A549 (cell line): ENCODE measurements around the gene TSPAN15. TPM values are rescaled to one million over a fixed set of nuclear protein-coding genes. Genes with fewer than 3 reads are reported as not detected.

ENCODE experiments used
- ATAC-seq, 2 experiments: fragments of 200-7000 bp in 1 of 2; fragments of >200 bp in 1 of 2; cut with Nextera tagmentation in 1 of 2; cut with Tn5 transposase in 1 of 2; 3 replicates each; pipeline versions ENCODE4 v1.8.0 to v1.9.1; 2018 to 2020; ENCODE audit warnings: mild to moderate bottlenecking in 1 of 2, moderate library complexity in 1 of 2
- CTCF ChIA-PET: fragments of 300-600 bp; sonication (Branson Sonifier 250); formaldehyde crosslinking; extraction: SDS; loops from one replicate; lab custom pipeline; 2021; ENCODE audit warnings: antibody characterized with exemption, inconsistent platforms; lab: Yijun Ruan, JAX
- POLR2A ChIA-PET: fragments of 350-600 bp; formaldehyde crosslinking; extraction: SDS; loops from one replicate; lab custom pipeline; 2021; ENCODE audit warnings: antibody characterized with exemption, inconsistent platforms; lab: Yijun Ruan, JAX
- DNase-seq, 2 experiments: peaks; one replicate each; pipeline versions ENCODE4 v3.0.0 to v3.0.0-alpha.2; 2011 to 2016; ENCODE audit warnings: low read depth in 1 of 2, low spot score in 1 of 2
- FAIRE-seq: peaks from 2 replicates; lab custom pipeline; 2011; peaks lifted over from hg19 to GRCh38; lab: Jason Lieb, UNC
- H3K27ac ChIP-seq, 2 experiments: fragments of >200 bp; sonication (Bioruptor Twin); formaldehyde crosslinking; 3 replicates each; pipeline ENCODE4 v1.5.1; 2016 to 2017
- H3K4me1 ChIP-seq: fragments of >200 bp; sonication (Bioruptor Twin); formaldehyde crosslinking; 3 replicates; pipeline ENCODE4 v1.6.1; 2016
- H3K4me2 ChIP-seq: fragments of >200 bp; sonication (Bioruptor Twin); formaldehyde crosslinking; 3 replicates; pipeline ENCODE4 v1.6.1; 2016
- H3K4me3 ChIP-seq: fragments of >200 bp; sonication (Bioruptor Twin); formaldehyde crosslinking; 3 replicates; pipeline ENCODE4 v1.5.1; 2016
- H3K9me3 ChIP-seq: fragments of >200 bp; sonication (Bioruptor Twin); formaldehyde crosslinking; 3 replicates; pipeline ENCODE4 v1.6.1; 2016
- CEBPB ChIP-seq, 2 experiments: fragments of >200 bp in 1 of 2; sonication (Bioruptor Twin) in 1 of 2; formaldehyde crosslinking in 1 of 2; IDR thresholded peaks; 2 replicates each; pipeline ENCODE4 v1.6.1; 2012 to 2016
- EHMT2 ChIP-seq: fragments of 200-600 bp; sonication (generic); IDR thresholded peaks from 2 replicates; pipeline ENCODE4 v1.6.1; 2016; ENCODE audit warnings: antibody characterized with exemption, low read depth, mild to moderate bottlenecking, moderate library complexity
- ESRRA ChIP-seq: fragments of 150-350 bp; IDR thresholded peaks from 2 replicates; pipeline ENCODE4 v1.6.1; 2014; ENCODE audit warnings: mild to moderate bottlenecking, low read length, borderline replicate concordance
- FOSL2 ChIP-seq, 2 experiments: fragments of 450-650 bp in 1 of 2; fragments of >200 bp in 1 of 2; sonication (Bioruptor Twin) in 1 of 2; formaldehyde crosslinking; IDR thresholded peaks; 2 replicates each; pipeline versions ENCODE4 v1.5.0 to v1.6.1; 2016 to 2020; ENCODE audit warnings: mild to moderate bottlenecking in 1 of 2, moderate library complexity in 1 of 2
- GATA3 ChIP-seq: IDR thresholded peaks from 2 replicates; pipeline ENCODE4 v1.6.1; 2012; ENCODE audit warnings: borderline replicate concordance
- HDAC2 ChIP-seq: fragments of 200-600 bp; sonication (generic); IDR thresholded peaks from 2 replicates; pipeline ENCODE4 v1.6.1; 2016
- JUN ChIP-seq, 2 experiments: fragments of >200 bp; sonication (Bioruptor Twin); formaldehyde crosslinking; IDR thresholded peaks; 2 replicates in 1 of 2; 3 replicates in 1 of 2; pipeline ENCODE4 v1.6.1; 2016 to 2017
- NFE2L2 ChIP-seq: fragments of 150-350 bp; conservative IDR thresholded peaks from 2 replicates; pipeline ENCODE4 v1.6.1; 2014; ENCODE audit warnings: low read length
- NPAS2 ChIP-seq: fragments of 250-450 bp; sonication (Bioruptor Pico); IDR thresholded peaks from 2 replicates; pipeline ENCODE4 v1.8.0; 2022; ENCODE audit warnings: mild to moderate bottlenecking, moderate library complexity, borderline replicate concordance
- POLR2AphosphoS2 ChIP-seq: conservative IDR thresholded peaks from 2 replicates; pipeline ENCODE4 v1.6.1; 2012; ENCODE audit warnings: low read length, improper control_type of control experiment, inconsistent platforms
- RAD21 ChIP-seq, 2 experiments: fragments of >200 bp in 1 of 2; sonication (Bioruptor Twin) in 1 of 2; formaldehyde crosslinking in 1 of 2; IDR thresholded peaks in 1 of 2; conservative IDR thresholded peaks in 1 of 2; 2 replicates in 1 of 2; 3 replicates in 1 of 2; pipeline ENCODE4 v1.6.1; 2012 to 2018; ENCODE audit warnings: inconsistent platforms in 1 of 2
- RARB ChIP-seq: fragments of 250-450 bp; sonication (Bioruptor Pico); IDR thresholded peaks from 2 replicates; pipeline ENCODE4 v1.8.0; 2021; ENCODE audit warnings: mild to moderate bottlenecking, moderate library complexity
- SMC3 ChIP-seq: fragments of >200 bp; sonication (Bioruptor Twin); formaldehyde crosslinking; IDR thresholded peaks from 3 replicates; pipeline ENCODE4 v1.6.1; 2018; ENCODE audit warnings: inconsistent platforms
- SREBF2 ChIP-seq: fragments of 450-650 bp; IDR thresholded peaks from 2 replicates; pipeline ENCODE4 v1.6.1; 2014; ENCODE audit warnings: mild to moderate bottlenecking, moderate library complexity
- TFCP2L1 ChIP-seq: fragments of 250-450 bp; sonication (Bioruptor Pico); IDR thresholded peaks from 2 replicates; pipeline ENCODE4 v1.5.0; 2021; ENCODE audit warnings: mild to moderate bottlenecking
- ZFP36 ChIP-seq: fragments of 450-650 bp; IDR thresholded peaks from 2 replicates; pipeline ENCODE4 v1.6.1; 2014; ENCODE audit warnings: borderline replicate concordance; ENCODE audit not compliant: partially characterized antibody
- ZSCAN20 ChIP-seq: fragments of 250-450 bp; sonication (Bioruptor Pico); IDR thresholded peaks from 2 replicates; pipeline ENCODE4 v1.8.0; 2022; ENCODE audit warnings: mild to moderate bottlenecking, moderate library complexity
- WGBS: methylation state at CpG from one replicate; pipeline ENCODE4 v1.1.6; 2017; ENCODE audit errors: missing lambda C conversion rate; 5-methylcytosine and 5-hydroxymethylcytosine counted together
- polyA plus RNA-seq, 4 experiments: library from polyadenylated mRNA; depleted of rRNA in 3 of 4; stranded (reverse); fragments of >200 nt; fragmentation: RNase III in 1 of 4; extraction: RNeasy Plus Mini Kit Qiagen cat#74134 plus additional on column Dnase treatment in 1 of 4; gene quantifications; 2 replicates in 3 of 4; 3 replicates in 1 of 4; pipeline ENCODE4 v1.2.3, GENCODE V29; 2011 to 2017
- TF ChIP-seq, protein P1 (sequence below): IDR thresholded peaks from 2 replicates; pipeline ENCODE4 v1.6.1; 2012; ENCODE audit warnings: low read depth, borderline replicate concordance
- TF ChIP-seq, protein P2 (sequence below): fragments of >200 bp; sonication (Bioruptor Twin); formaldehyde crosslinking; IDR thresholded peaks from 3 replicates; pipeline ENCODE4 v1.5.1; 2016

The TSPAN15 gene
- polyA plus RNA-seq, 2 of the 4 experiments (the other 2 are of a cell fraction): 49.3 to 89.6 TPM

DNA sequence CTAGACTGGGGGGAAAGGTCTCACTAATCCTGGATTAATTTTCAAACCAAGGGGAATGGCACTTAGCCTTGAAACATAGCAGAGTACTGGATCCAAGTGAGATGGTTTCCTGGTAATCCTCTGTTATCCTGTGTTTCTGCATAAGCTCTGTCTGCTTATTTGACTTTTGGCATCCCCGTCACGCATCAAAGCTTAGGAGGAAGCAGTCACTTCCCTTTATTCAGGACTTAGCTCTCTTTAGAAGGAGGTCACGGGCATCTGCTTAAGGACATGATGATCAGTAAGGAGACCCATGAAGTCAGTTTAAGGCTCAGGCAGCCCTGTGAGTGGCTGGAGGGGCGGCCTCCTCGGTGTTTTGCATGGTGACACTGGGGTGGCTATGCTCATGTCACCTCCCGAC is 30.0 kb downstream of the TSPAN15 start:
- FAIRE-seq (no peak), DNase-seq (no peak), ATAC-seq (no peak)
- POLR2A ChIA-PET: no interaction called here
- TF ChIP-seq JUN (IDR thresholded peaks at IDR 0.05) (no peak), SREBF2 (no peak), HDAC2 (no peak), ZFP36 (no peak), FOSL2 (IDR thresholded peaks at IDR 0.05) (no peak), FOSL2 (CRISPR knock-in tag; IDR thresholded peaks at IDR 0.05) (no peak), EHMT2 (no peak)
- H3K4me3 ChIP-seq: no peak overlapping the region
- H3K27ac ChIP-seq: no peak overlapping the region
- peaks cover 15% of the 10 kb centered on the region; the same call in 2 of the 3 replicates for H3K4me1 ChIP-seq
- 97% methylated on average over 6 of the region's 6 CpGs for WGBS
- no peak overlapping the region for H3K4me2 ChIP-seq
- CTCF ChIA-PET: interaction anchor here (0.9 to 1.2 kb wide), 2 partner anchors 13 to 68 kb away, joined by 3 to 4 read pairs; no protein-coding TSS in a partner anchor
- no peaks in the 10 kb centered on the region for H3K9me3 ChIP-seq

DNA sequence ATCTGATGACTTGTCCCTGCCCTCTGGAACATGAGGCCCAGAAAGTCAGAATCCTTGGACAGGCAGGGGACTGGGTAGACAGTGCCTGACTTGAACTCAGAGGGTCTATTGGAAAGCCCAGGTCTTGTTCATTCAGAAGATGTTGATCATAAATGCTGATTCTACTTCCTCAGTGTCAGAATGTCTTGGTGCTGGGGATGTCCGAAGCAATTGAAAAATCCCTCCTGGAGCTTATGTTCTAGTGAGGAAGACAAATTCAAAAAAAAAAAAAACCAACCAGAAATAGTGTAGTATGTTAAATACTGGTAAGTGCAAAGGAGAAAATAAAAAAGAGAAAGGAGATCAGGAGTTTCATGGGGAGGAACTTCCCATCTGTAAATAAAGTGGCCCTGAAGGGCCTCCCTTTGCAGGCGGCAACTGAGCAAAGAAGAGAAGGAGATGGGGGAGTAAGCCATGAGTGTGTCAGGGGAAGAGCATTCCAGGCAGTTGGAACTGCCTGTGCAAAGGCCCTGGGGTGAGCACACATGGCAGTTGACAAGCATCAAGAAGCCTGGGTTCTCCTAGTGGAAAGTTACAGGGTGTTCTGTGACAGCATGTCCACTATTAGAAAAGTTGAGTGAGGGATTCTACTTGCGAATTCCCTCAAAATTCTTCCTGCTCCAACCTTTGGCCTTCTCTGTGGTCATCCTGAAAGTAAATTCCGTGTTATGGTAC is 30.7 kb downstream of the TSPAN15 start:
- TF ChIP-seq TFCP2L1 (no peak), POLR2AphosphoS2 (no peak), ZSCAN20 (no peak), NFE2L2 (no peak), SREBF2 (no peak), ESRRA (no peak), SMC3 (no peak), RARB (no peak), CEBPB (IDR thresholded peaks at IDR 0.05) (no peak)
- POLR2A ChIA-PET: no interaction called here
- WGBS: 96% methylated on average over 4 of the region's 4 CpGs
- peaks cover 15% of the 10 kb centered on the region; the same call in 2 of the 3 replicates for H3K4me1 ChIP-seq
- CTCF ChIA-PET: interaction anchor here (0.9 to 1.2 kb wide), 2 partner anchors 12 to 69 kb away, joined by 3 to 4 read pairs; no protein-coding TSS in a partner anchor
- no peak overlapping the region for H3K4me3 ChIP-seq
- no peak overlapping the region for H3K4me2 ChIP-seq
- ATAC-seq (no peak), FAIRE-seq (no peak), DNase-seq (no peak)
- no peak overlapping the region for H3K27ac ChIP-seq
- no peaks in the 10 kb centered on the region for H3K9me3 ChIP-seq

DNA sequence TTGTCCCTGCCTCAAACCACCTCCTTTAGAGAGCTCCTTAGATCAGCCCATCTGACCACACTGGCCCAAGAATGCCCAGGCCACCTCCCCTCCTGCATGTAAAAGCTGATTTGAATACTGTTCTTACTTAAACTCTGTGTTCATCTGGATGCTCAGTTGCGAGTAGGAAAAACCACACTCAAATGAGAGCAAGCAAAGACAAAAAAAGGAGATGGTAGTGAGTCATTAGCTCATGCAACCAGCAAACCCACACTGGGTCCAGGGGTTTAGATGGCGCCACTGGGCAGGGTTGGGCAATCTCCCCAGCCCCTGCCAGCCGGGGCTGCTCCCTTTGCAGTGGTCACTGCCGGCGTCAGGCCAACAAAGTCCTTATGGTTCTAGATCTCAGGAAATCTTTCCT is 32.7 kb downstream of the TSPAN15 start:
- 94% methylated on average over 3 of the region's 5 CpGs for WGBS
- no peak for ATAC-seq
- ChIA-PET CTCF (interaction anchor here (1.0 to 4.6 kb wide), 10 partner anchors 9 to 247 kb away, joined by 3 to 25 read pairs (median 5); no protein-coding TSS in a partner anchor), POLR2A (no interaction called here)
- TF ChIP-seq, protein P1, sequence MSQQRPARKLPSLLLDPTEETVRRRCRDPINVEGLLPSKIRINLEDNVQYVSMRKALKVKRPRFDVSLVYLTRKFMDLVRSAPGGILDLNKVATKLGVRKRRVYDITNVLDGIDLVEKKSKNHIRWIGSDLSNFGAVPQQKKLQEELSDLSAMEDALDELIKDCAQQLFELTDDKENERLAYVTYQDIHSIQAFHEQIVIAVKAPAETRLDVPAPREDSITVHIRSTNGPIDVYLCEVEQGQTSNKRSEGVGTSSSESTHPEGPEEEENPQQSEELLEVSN: no peak
- no peak for TF ChIP-seq HDAC2
- no peak for TF ChIP-seq GATA3
- TF ChIP-seq NPAS2 (CRISPR knock-in tag): no peak
- no peaks in the 10 kb centered on the region for H3K9me3 ChIP-seq
- no peak for FAIRE-seq
- H3K4me1 ChIP-seq: peaks cover 13% of the 10 kb centered on the region; the same call in 2 of the 3 replicates
- no peak for DNase-seq
- H3K27ac ChIP-seq: peak overlapping the region in 1 of 2 experiments; percentile 6; a peak in 1 of 6 replicates
- no peak overlapping the region for H3K4me3 ChIP-seq
- no peak overlapping the region for H3K4me2 ChIP-seq

DNA sequence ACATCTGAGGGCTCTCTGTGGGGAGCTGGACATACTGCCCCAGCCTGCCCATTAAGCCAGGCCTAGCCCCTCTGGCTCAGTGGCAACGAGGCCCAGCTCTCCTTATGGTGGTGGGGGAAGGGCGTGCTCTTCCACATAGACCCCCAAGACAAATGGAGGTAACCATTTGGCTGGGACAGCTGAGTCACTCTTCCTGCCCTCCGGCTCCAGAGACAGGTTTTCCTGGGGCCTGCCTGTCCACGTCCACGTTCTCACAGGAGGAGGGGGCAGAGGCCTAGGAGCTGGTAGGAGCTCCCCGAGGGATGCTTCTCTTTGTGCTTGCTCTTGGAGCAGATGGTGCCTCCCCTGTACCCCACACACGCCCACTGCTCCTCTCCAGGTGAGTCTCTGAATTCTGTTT is 33.5 kb downstream of the TSPAN15 start:
- no peak overlapping the region for H3K4me2 ChIP-seq

More for the DNA sequence above, 33.5 kb downstream of the TSPAN15 start:
- no peak overlapping the region for H3K4me3 ChIP-seq
- no peaks in the 10 kb centered on the region for H3K9me3 ChIP-seq
- H3K4me1 ChIP-seq: peaks cover 5% of the 10 kb centered on the region; the same call in 2 of the 3 replicates
- WGBS: 82% methylated on average over 7 of the region's 7 CpGs
- no peak for FAIRE-seq
- no peak for TF ChIP-seq RAD21 (conservative IDR thresholded peaks at IDR 0.05 in 1 of 2, IDR thresholded peaks at IDR 0.05 in 1 of 2)
- TF ChIP-seq, protein P2, sequence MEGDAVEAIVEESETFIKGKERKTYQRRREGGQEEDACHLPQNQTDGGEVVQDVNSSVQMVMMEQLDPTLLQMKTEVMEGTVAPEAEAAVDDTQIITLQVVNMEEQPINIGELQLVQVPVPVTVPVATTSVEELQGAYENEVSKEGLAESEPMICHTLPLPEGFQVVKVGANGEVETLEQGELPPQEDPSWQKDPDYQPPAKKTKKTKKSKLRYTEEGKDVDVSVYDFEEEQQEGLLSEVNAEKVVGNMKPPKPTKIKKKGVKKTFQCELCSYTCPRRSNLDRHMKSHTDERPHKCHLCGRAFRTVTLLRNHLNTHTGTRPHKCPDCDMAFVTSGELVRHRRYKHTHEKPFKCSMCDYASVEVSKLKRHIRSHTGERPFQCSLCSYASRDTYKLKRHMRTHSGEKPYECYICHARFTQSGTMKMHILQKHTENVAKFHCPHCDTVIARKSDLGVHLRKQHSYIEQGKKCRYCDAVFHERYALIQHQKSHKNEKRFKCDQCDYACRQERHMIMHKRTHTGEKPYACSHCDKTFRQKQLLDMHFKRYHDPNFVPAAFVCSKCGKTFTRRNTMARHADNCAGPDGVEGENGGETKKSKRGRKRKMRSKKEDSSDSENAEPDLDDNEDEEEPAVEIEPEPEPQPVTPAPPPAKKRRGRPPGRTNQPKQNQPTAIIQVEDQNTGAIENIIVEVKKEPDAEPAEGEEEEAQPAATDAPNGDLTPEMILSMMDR: no peak
- ChIA-PET POLR2A (no interaction called here), CTCF (interaction anchor here (0.6 to 4.6 kb wide), 14 partner anchors 12 to 248 kb away, joined by 3 to 25 read pairs (median 4); no protein-coding TSS in a partner anchor)
- no peak for ATAC-seq
- no peak for DNase-seq
- peak overlapping the region in 1 of 2 experiments; percentile 6; a peak in 1 of 6 replicates for H3K27ac ChIP-seq
